Measurements from ENCODE around the gene SCP2. TPM values are rescaled to one million over a fixed set of nuclear protein-coding genes. Genes with fewer than 3 reads are reported as not detected.

The SCP2 gene
- total RNA-seq, 6 experiments from 2014 or later = 207 to 885 (median 634) TPM

DNA sequence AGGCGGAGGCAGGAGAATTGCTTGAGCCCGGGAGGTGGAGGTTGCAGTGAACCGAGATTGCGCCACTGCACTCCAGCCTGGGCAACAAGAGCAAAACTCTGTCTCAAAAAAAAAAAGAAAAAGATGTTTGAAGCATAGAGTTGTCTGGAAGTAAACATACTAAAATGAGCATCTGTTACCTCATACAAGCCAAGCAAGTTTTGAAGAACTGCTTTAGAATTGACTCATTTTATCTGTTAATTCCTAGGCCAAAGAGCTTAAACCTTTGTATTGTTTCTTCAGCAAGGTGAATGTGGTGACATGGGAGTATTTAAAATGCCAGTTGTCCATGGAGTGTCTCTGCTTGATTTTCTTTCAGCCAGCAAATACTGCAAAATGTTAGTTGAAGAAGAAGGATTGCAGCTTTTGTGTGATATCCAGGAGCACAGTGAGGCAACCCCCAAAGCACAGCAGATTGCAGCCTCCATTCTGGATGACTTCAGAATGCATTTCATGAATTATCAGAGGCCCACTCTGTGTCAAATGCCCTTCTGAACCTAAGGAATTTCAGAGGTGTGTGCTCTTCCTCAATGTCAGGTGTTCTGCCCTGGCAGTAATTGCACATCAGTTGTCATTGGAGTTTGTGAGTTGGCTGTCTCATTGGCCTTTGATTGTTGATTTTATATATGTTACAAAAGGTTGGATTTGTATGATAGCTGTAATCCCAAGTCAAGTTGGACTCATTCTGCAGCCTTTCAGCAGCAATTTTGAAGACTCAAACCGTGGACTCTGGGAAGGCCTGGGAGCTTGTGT lies 34.5 kb upstream of the SCP2 start:
- no peak overlapping the region for H3K27ac ChIP-seq
- ATAC-seq (no peak), DNase-seq (no peak)
- intact Hi-C loops (cut with DNase I) = no loop called here
- TF ChIP-seq POLR2A (IDR thresholded peaks at IDR 0.05) = no peak
- TF ChIP-seq, protein P1, sequence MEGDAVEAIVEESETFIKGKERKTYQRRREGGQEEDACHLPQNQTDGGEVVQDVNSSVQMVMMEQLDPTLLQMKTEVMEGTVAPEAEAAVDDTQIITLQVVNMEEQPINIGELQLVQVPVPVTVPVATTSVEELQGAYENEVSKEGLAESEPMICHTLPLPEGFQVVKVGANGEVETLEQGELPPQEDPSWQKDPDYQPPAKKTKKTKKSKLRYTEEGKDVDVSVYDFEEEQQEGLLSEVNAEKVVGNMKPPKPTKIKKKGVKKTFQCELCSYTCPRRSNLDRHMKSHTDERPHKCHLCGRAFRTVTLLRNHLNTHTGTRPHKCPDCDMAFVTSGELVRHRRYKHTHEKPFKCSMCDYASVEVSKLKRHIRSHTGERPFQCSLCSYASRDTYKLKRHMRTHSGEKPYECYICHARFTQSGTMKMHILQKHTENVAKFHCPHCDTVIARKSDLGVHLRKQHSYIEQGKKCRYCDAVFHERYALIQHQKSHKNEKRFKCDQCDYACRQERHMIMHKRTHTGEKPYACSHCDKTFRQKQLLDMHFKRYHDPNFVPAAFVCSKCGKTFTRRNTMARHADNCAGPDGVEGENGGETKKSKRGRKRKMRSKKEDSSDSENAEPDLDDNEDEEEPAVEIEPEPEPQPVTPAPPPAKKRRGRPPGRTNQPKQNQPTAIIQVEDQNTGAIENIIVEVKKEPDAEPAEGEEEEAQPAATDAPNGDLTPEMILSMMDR (IDR thresholded peaks at IDR 0.05) = no peak
- H3K4me1 ChIP-seq = no peaks in the 10 kb centered on the region
- H3K36me3 ChIP-seq = peaks cover 0 to 25% (median 11%) of the 10 kb centered on the region in 4 donors
- WGBS (ENCODE audit: insufficient coverage, low coverage, low lambda C conversion rate, missing lambda C conversion rate) = 85% methylated on average over 4 of the region's 5 CpGs
- H3K4me3 ChIP-seq = no peak overlapping the region
- no peaks in the 10 kb centered on the region for H3K27me3 ChIP-seq
- no peaks in the 10 kb centered on the region for H3K9me3 ChIP-seq

GRCh38 chr1:52899445-52899894 lies 27.6 kb upstream of the SCP2 start:
- peak in 2 of 4 donors; percentile 16 to 53 for ATAC-seq

DNA sequence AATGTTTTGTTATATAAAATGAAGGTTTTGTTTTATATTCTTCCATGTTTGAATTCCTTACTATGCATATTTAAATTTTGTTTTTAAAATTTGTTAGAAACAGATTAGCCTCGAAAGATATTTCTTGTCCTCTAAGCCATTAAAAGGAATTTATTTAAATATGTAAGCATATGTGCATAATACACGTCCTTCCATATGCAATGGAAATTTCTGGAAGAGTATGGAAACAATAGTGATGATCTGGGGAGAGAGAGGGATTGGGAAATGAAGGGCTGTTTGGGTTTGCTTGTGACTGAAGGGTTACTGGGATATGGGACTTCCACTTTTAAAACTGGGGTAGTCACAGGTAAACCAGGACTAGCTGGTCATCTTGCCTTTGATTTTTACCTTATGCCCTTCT lies 26.7 kb upstream of the SCP2 start:
- Histone ChIP-seq H3K4me1 (peaks cover 0 to 50% (median 27%) of the 10 kb centered on the region in 4 donors), H3K27me3 (no peaks in the 10 kb centered on the region), H3K27ac (peak overlapping the region in 2 of 3 donors; percentile 32 to 34), H3K4me3 (no peak overlapping the region), H3K9me3 (no peaks in the 10 kb centered on the region), H3K36me3 (peaks cover 0 to 48% (median 25%) of the 10 kb centered on the region in 4 donors)
- 57% methylated on average over 2 of the region's 2 CpGs for WGBS (ENCODE audit: insufficient coverage, low coverage, low lambda C conversion rate, missing lambda C conversion rate)
- intact Hi-C loops (cut with DNase I) = loop anchor here in 1 of 2 donors (10.0 kb wide), 1 partner anchor 274 kb away; no protein-coding TSS in a partner anchor
- TF ChIP-seq, protein P1 (IDR thresholded peaks at IDR 0.05) = no peak
- no peak for TF ChIP-seq POLR2A (IDR thresholded peaks at IDR 0.05)
- DNase-seq = no peak
- ATAC-seq = no peak

More at GRCh38 chr1:52899445-52899894, 27.6 kb upstream of the SCP2 start:
- H3K9me3 ChIP-seq = no peaks in the 10 kb centered on the region
- H3K27ac ChIP-seq = peak overlapping the region; percentile 18 to 34 (median 32)
- no peak overlapping the region for H3K4me3 ChIP-seq
- 13% methylated on average over 3 of the region's 4 CpGs for WGBS (ENCODE audit: insufficient coverage, low coverage, low lambda C conversion rate, missing lambda C conversion rate)
- peaks cover 0 to 41% (median 22%) of the 10 kb centered on the region in 4 donors for H3K4me1 ChIP-seq
- peaks cover 0 to 52% (median 26%) of the 10 kb centered on the region in 4 donors for H3K36me3 ChIP-seq
- no peaks in the 10 kb centered on the region for H3K27me3 ChIP-seq
- TF ChIP-seq, protein P1 (IDR thresholded peaks at IDR 0.05) = no peak
- no peak for TF ChIP-seq POLR2A (IDR thresholded peaks at IDR 0.05)
- DNase-seq = no peak
- intact Hi-C loops (cut with DNase I) = no loop called here

GRCh38 chr1:52901384-52901783 lies 25.7 kb upstream of the SCP2 start:
- Histone ChIP-seq H3K27me3 (no peaks in the 10 kb centered on the region), H3K4me1 (peaks cover 0 to 60% (median 30%) of the 10 kb centered on the region in 4 donors), H3K36me3 (peaks cover 0 to 38% (median 20%) of the 10 kb centered on the region in 4 donors), H3K4me3 (no peak overlapping the region), H3K27ac (peak overlapping the region in 1 of 3 donors; percentile 34), H3K9me3 (no peaks in the 10 kb centered on the region)
- 27% methylated on average over 1 of the region's 1 CpG for WGBS (ENCODE audit: insufficient coverage, low coverage, low lambda C conversion rate, missing lambda C conversion rate)
- intact Hi-C loops (cut with DNase I) = loop anchor here in 1 of 2 donors (10.0 kb wide), 1 partner anchor 273 kb away; no protein-coding TSS in a partner anchor
- ATAC-seq = peak in 3 of 4 donors; percentile 13 to 29 (median 17)
- TF ChIP-seq POLR2A (IDR thresholded peaks at IDR 0.05) = no peak
- TF ChIP-seq, protein P1 (IDR thresholded peaks at IDR 0.05) = peak in 3 of 4 donors; percentile 24 to 34 (median 25)
- DNase-seq = no peak

Measured in right lobe of liver (tissue), 6 donors.